ENCODE measurements around the gene GNB1L. TPM values are rescaled to one million over a fixed set of nuclear protein-coding genes. Genes with fewer than 3 reads are reported as not detected.

Gene GNB1L, protein sequence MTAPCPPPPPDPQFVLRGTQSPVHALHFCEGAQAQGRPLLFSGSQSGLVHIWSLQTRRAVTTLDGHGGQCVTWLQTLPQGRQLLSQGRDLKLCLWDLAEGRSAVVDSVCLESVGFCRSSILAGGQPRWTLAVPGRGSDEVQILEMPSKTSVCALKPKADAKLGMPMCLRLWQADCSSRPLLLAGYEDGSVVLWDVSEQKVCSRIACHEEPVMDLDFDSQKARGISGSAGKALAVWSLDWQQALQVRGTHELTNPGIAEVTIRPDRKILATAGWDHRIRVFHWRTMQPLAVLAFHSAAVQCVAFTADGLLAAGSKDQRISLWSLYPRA
- total RNA-seq (10 to 100 TPM in 1 of 4 donors, 1 to 10 TPM in 3; 3.6 to 15.0 (median 5.3) TPM), polyA plus RNA-seq (1 to 10 TPM; 2.5 to 7.0 (median 3.0) TPM)

DNA sequence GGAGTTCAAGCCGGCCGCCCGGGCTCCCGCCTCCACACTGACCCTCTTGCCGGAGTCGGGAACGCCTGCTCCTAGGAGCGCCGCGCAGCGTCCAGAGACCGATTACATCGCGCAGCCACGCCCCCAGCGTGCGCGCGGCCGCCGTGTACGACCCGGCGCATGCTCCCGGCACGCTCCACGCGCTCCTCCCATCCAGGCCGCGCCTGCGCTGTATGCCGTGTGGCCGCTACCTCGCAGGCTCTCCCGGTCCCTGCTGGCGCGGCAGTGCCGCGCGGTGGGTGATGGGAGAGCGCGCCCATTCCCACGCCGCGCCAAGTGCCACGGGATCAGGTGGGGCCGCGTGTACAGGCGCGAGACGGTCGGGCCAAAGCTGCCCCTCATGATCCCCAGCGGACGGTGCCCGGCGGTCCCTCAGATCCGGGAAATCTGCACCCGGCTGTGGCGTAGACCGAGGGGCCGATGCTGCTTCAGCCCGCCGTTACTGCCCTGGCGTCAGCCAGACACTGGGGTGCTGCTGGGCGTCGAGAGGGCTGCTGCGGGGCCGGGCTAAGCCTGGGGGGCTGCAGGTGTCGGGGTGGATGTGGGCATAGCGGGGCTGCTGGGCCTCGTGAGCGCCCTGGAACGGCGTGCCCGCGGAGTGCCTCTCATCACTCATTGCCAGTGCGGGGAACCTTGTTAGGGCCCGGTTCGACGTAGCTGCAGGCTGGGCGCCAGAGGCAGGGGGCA, at the start of gene GNB1L, which contains the start of gene RTL10:
TSS of gene GNB1L (minus strand) at position 97 of the 726 bp plus-strand sequence. CDS start 33,519 bp downstream, outside the sequence.
TSS of gene RTL10 (minus strand) at position 97 of the 726 bp plus-strand sequence. CDS start 2,613 bp downstream, outside the sequence.
- Histone ChIP-seq H3K4me1 (peaks cover 0 to 38% (median 27%) of the 10 kb centered on the region in 4 donors), H3K4me3 (peak within 1 kb of the TSS; percentile 69 to 95 (median 77)), H3K27ac (peak within 1 kb of the TSS; percentile 95 to 97 (median 96)), H3K36me3 (peaks cover 9 to 26% (median 18%) of the 10 kb centered on the region in 4 donors), H3K27me3 (no peaks in the 10 kb centered on the region), H3K9me3 (no peaks in the 10 kb centered on the region)
- peak; percentile 86 to 91 for TF ChIP-seq POLR2A (IDR thresholded peaks at IDR 0.05)
- TF ChIP-seq POLR2AphosphoS5 (IDR thresholded peaks at IDR 0.05), result peak; percentile 85 to 98 (median 96)
- no peak for TF ChIP-seq CTCF (IDR thresholded peaks at IDR 0.05)
- peak in 1 of 4 donors; percentile 26 for TF ChIP-seq EP300 (IDR thresholded peaks at IDR 0.05)
- 0 to 1% methylated on average over 81 of the region's 81 CpGs for WGBS, 2 donors
- peak; percentile 98 for DNase-seq
- intact Hi-C loops (cut with DNase I), result loop anchor here (2.0 to 10.0 kb wide), 4 partner anchors 26 to 410 kb away; partner anchors contain the start of genes C22orf39 and ZDHHC8

- Histone ChIP-seq H3K4me3 (no peak overlapping the region), H3K9me3 (no peaks in the 10 kb centered on the region), H3K4me1 (no peaks in the 10 kb centered on the region), H3K27me3 (no peaks in the 10 kb centered on the region), H3K27ac (no peak overlapping the region), H3K36me3 (peaks cover 0 to 56% (median under 1%) of the 10 kb centered on the region in 4 donors)
- no peak for DNase-seq
- WGBS, 2 donors, result 83 to 94% methylated on average over 16 of the region's 16 CpGs
- TF ChIP-seq CTCF (IDR thresholded peaks at IDR 0.05) (no peak), POLR2A (IDR thresholded peaks at IDR 0.05) (no peak), POLR2AphosphoS5 (IDR thresholded peaks at IDR 0.05) (no peak), EP300 (IDR thresholded peaks at IDR 0.05) (no peak)
- intact Hi-C loops (cut with DNase I), result no loop called here
These were observed 49.6 kb upstream of the GNB1L start for GRCh38 chr22:19904174-19904856.

GRCh38 chr22:19903513-19903912, 48.8 kb upstream of the GNB1L start:
- intact Hi-C loops (cut with DNase I), result no loop called here
- TF ChIP-seq POLR2AphosphoS5 (IDR thresholded peaks at IDR 0.05), result no peak
- TF ChIP-seq EP300 (IDR thresholded peaks at IDR 0.05), result no peak
- no peak for TF ChIP-seq CTCF (IDR thresholded peaks at IDR 0.05)
- TF ChIP-seq POLR2A (IDR thresholded peaks at IDR 0.05), result no peak
- Histone ChIP-seq H3K4me3 (no peak overlapping the region), H3K4me1 (no peaks in the 10 kb centered on the region), H3K27me3 (no peaks in the 10 kb centered on the region), H3K27ac (no peak overlapping the region), H3K9me3 (no peaks in the 10 kb centered on the region), H3K36me3 (peaks cover 0 to 63% (median 3%) of the 10 kb centered on the region in 4 donors)
- no peak for DNase-seq
- WGBS, 2 donors, result 89 to 90% methylated on average over 12 of the region's 12 CpGs

GRCh38 chr22:19903031-19903430, 48.4 kb upstream of the GNB1L start:
- H3K36me3 ChIP-seq, result peaks cover 0 to 63% (median 3%) of the 10 kb centered on the region in 4 donors

More at GRCh38 chr22:19903031-19903430, 48.4 kb upstream of the GNB1L start:
- DNase-seq, result no peak
- H3K27me3 ChIP-seq, result no peaks in the 10 kb centered on the region
- no peak overlapping the region for H3K27ac ChIP-seq
- intact Hi-C loops (cut with DNase I), result no loop called here
- H3K9me3 ChIP-seq, result no peaks in the 10 kb centered on the region
- TF ChIP-seq EP300 (IDR thresholded peaks at IDR 0.05), result no peak
- TF ChIP-seq POLR2AphosphoS5 (IDR thresholded peaks at IDR 0.05), result no peak
- TF ChIP-seq CTCF (IDR thresholded peaks at IDR 0.05), result no peak
- TF ChIP-seq POLR2A (IDR thresholded peaks at IDR 0.05), result no peak
- 88 to 96% methylated on average over 9 of the region's 9 CpGs for WGBS, 2 donors
- no peaks in the 10 kb centered on the region for H3K4me1 ChIP-seq
- H3K4me3 ChIP-seq, result no peak overlapping the region
